HEK293 (cell line): ENCODE data around the gene NFIB.

Experiments used
- CTCF ChIA-PET: fragments of 350-600 bp; formaldehyde crosslinking; extraction: SDS; loops from one replicate; lab custom pipeline; 2021; ENCODE audit warnings: antibody characterized with exemption; lab: Yijun Ruan, JAX
- POLR2A ChIA-PET: fragments of 300-600 bp; formaldehyde crosslinking; extraction: SDS; loops from one replicate; lab custom pipeline; 2020; ENCODE audit warnings: antibody characterized with exemption, inconsistent platforms; lab: Yijun Ruan, JAX
- H3K27ac ChIP-seq: fragments of 200-500 bp; sonication (Bioruptor generic); 2 replicates; pipeline ENCODE4 v1.5.1; 2014; ENCODE audit warnings: low read depth, low read length, control low read depth, inconsistent platforms; ENCODE audit errors: extremely low read depth
- H3K36me3 ChIP-seq, 2 experiments: fragments of 200-500 bp in 1 of 2; sonication (Bioruptor generic) in 1 of 2; 1 replicate in 1 of 2; 2 replicates in 1 of 2; pipeline ENCODE4 v1.5.1; 2014 to 2017; ENCODE audit warnings: inconsistent platforms in 2 of 2, low read length in 2 of 2; ENCODE audit not compliant: control insufficient read depth in 2 of 2, insufficient read depth in 1 of 2
- H3K4me1 ChIP-seq: fragments of 200-500 bp; sonication (Bioruptor generic); 2 replicates; pipeline ENCODE4 v1.5.1; 2014; ENCODE audit warnings: mild to moderate bottlenecking, low read length, inconsistent platforms; ENCODE audit not compliant: control insufficient read depth, insufficient read depth
- H3K4me3 ChIP-seq: 2 replicates; pipeline ENCODE4 v1.5.1; 2011; ENCODE audit warnings: low read depth, mild to moderate bottlenecking, control low read depth, low read length, moderate library complexity
- H3K9me3 ChIP-seq: fragments of 200-500 bp; sonication (Bioruptor generic); 2 replicates; pipeline ENCODE4 v1.5.1; 2014; ENCODE audit warnings: low read depth, low read length, inconsistent platforms; ENCODE audit not compliant: control insufficient read depth, insufficient read depth
- BCL6B ChIP-seq: fragments of 450-650 bp; formaldehyde crosslinking; IDR thresholded peaks from 2 replicates; pipeline ENCODE4 v1.5.1; 2017; ENCODE audit warnings: missing biosample characterization, missing genetic modification characterization
- CTCF ChIP-seq: fragments of 450-650 bp; formaldehyde crosslinking; IDR thresholded peaks from 2 replicates; pipeline ENCODE4 v1.5.1; 2016; ENCODE audit warnings: missing biosample characterization, missing genetic modification characterization
- FEZF1 ChIP-seq: fragments of 450-650 bp; formaldehyde crosslinking; IDR thresholded peaks from 2 replicates; pipeline ENCODE4 v1.5.1; 2016; ENCODE audit warnings: missing biosample characterization, missing genetic modification characterization
- KLF9 ChIP-seq: fragments of 450-650 bp; formaldehyde crosslinking; IDR thresholded peaks from 2 replicates; pipeline ENCODE4 v1.5.1; 2016; ENCODE audit warnings: missing biosample characterization, missing genetic modification characterization, low read depth
- MZF1 ChIP-seq: fragments of 450-650 bp; formaldehyde crosslinking; IDR thresholded peaks from 2 replicates; pipeline ENCODE4 v1.5.1; 2017; ENCODE audit warnings: missing biosample characterization, missing genetic modification characterization, borderline replicate concordance
- OSR2 ChIP-seq: fragments of 450-650 bp; formaldehyde crosslinking; IDR thresholded peaks from 2 replicates; pipeline ENCODE4 v1.5.1; 2016; ENCODE audit warnings: missing biosample characterization, missing genetic modification characterization
- REPIN1 ChIP-seq: fragments of 450-650 bp; formaldehyde crosslinking; IDR thresholded peaks from 2 replicates; pipeline ENCODE4 v1.5.1; 2017; ENCODE audit warnings: missing biosample characterization, missing genetic modification characterization, low read depth
- SCRT2 ChIP-seq: fragments of 450-650 bp; formaldehyde crosslinking; IDR thresholded peaks from 2 replicates; pipeline ENCODE4 v1.5.1; 2016; ENCODE audit warnings: missing biosample characterization, missing genetic modification characterization
- ZFP37 ChIP-seq: fragments of 450-650 bp; formaldehyde crosslinking; IDR thresholded peaks from 2 replicates; pipeline ENCODE4 v1.5.1; 2016; ENCODE audit warnings: missing biosample characterization, missing genetic modification characterization
- ZNF121 ChIP-seq: fragments of 450-650 bp; formaldehyde crosslinking; IDR thresholded peaks from 2 replicates; pipeline ENCODE4 v1.5.1; 2016; ENCODE audit warnings: missing biosample characterization, missing genetic modification characterization
- ZNF132 ChIP-seq: fragments of 450-650 bp; formaldehyde crosslinking; IDR thresholded peaks from 2 replicates; pipeline ENCODE4 v1.5.1; 2017; ENCODE audit warnings: missing biosample characterization, missing genetic modification characterization, borderline replicate concordance
- ZNF138 ChIP-seq: fragments of 450-650 bp; formaldehyde crosslinking; IDR thresholded peaks from 2 replicates; pipeline ENCODE4 v1.5.1; 2016; ENCODE audit warnings: missing biosample characterization, missing genetic modification characterization, borderline replicate concordance
- ZNF146 ChIP-seq: fragments of 450-650 bp; formaldehyde crosslinking; IDR thresholded peaks from 2 replicates; pipeline ENCODE4 v1.5.1; 2016; ENCODE audit warnings: missing biosample characterization, missing genetic modification characterization
- ZNF184 ChIP-seq: fragments of 450-650 bp; IDR thresholded peaks from 2 replicates; pipeline ENCODE4 v1.5.1; 2018; ENCODE audit warnings: missing biosample characterization, mild to moderate bottlenecking, missing genetic modification characterization
- ZNF2 ChIP-seq: fragments of 450-650 bp; formaldehyde crosslinking; IDR thresholded peaks from 2 replicates; pipeline ENCODE4 v1.5.1; 2016; ENCODE audit warnings: missing biosample characterization, missing genetic modification characterization
- ZNF302 ChIP-seq: fragments of 450-650 bp; formaldehyde crosslinking; IDR thresholded peaks from 2 replicates; pipeline ENCODE4 v1.5.1; 2016; ENCODE audit warnings: missing biosample characterization, missing genetic modification characterization, low read depth
- ZNF324 ChIP-seq: fragments of 450-650 bp; formaldehyde crosslinking; IDR thresholded peaks from 2 replicates; pipeline ENCODE4 v1.5.1; 2016; ENCODE audit warnings: missing biosample characterization, missing genetic modification characterization
- ZNF423 ChIP-seq: fragments of 450-650 bp; formaldehyde crosslinking; IDR thresholded peaks from 2 replicates; pipeline ENCODE4 v1.5.1; 2016; ENCODE audit warnings: missing biosample characterization, missing genetic modification characterization
- ZNF548 ChIP-seq: fragments of 450-650 bp; formaldehyde crosslinking; IDR thresholded peaks from 2 replicates; pipeline ENCODE4 v1.5.1; 2016; ENCODE audit warnings: missing biosample characterization, missing genetic modification characterization
- ZNF549 ChIP-seq: fragments of 450-650 bp; IDR thresholded peaks from 2 replicates; pipeline ENCODE4 v1.5.1; 2018; ENCODE audit warnings: missing biosample characterization, missing genetic modification characterization, mild to moderate bottlenecking, inconsistent platforms, moderate library complexity
- ZNF558 ChIP-seq: fragments of 450-650 bp; formaldehyde crosslinking; IDR thresholded peaks from 2 replicates; pipeline ENCODE4 v1.5.1; 2016; ENCODE audit warnings: missing biosample characterization, missing genetic modification characterization
- ZNF623 ChIP-seq: fragments of 450-650 bp; formaldehyde crosslinking; IDR thresholded peaks from 2 replicates; pipeline ENCODE4 v1.5.1; 2016; ENCODE audit warnings: missing biosample characterization, missing genetic modification characterization
- ZNF645 ChIP-seq: fragments of 450-650 bp; formaldehyde crosslinking; IDR thresholded peaks from 2 replicates; pipeline ENCODE4; 2016; ENCODE audit warnings: missing biosample characterization, missing genetic modification characterization
- ZNF658 ChIP-seq: fragments of 450-650 bp; formaldehyde crosslinking; IDR thresholded peaks from 2 replicates; pipeline ENCODE4; 2016; ENCODE audit warnings: missing biosample characterization, missing genetic modification characterization
- TF ChIP-seq, protein P1 (sequence below): fragments of 450-650 bp; formaldehyde crosslinking; IDR thresholded peaks from 2 replicates; pipeline ENCODE4 v1.5.1; 2016; ENCODE audit warnings: missing biosample characterization, missing genetic modification characterization
- TF ChIP-seq, protein P2 (sequence below): fragments of 450-650 bp; formaldehyde crosslinking; conservative IDR thresholded peaks from 2 replicates; pipeline ENCODE4 v1.5.1; 2016; ENCODE audit warnings: low read depth, missing biosample characterization, missing genetic modification characterization
- TF ChIP-seq, protein P3 (sequence below): fragments of 450-650 bp; formaldehyde crosslinking; IDR thresholded peaks from 2 replicates; pipeline ENCODE4 v1.5.1; 2017; ENCODE audit warnings: missing biosample characterization, missing genetic modification characterization

NFIB gene

GRCh38 chr9:14140096-14140697 is 173.7 kb downstream of the NFIB start:
- Histone ChIP-seq H3K27ac (no peak overlapping the region), H3K4me1 (peaks cover 8% of the 10 kb centered on the region; the same call in 1 of the 2 replicates), H3K36me3 (no peaks in the 10 kb centered on the region), H3K4me3 (no peak overlapping the region), H3K9me3 (no peaks in the 10 kb centered on the region)
- ChIA-PET POLR2A (no interaction called here), CTCF (interaction anchor here (0.6 kb wide), 1 partner anchor 712 kb away, joined by 3 read pairs; no protein-coding TSS in a partner anchor)
- TF ChIP-seq ZNF549 (tag by site-specific recombination) = no peak
- TF ChIP-seq, protein P1, sequence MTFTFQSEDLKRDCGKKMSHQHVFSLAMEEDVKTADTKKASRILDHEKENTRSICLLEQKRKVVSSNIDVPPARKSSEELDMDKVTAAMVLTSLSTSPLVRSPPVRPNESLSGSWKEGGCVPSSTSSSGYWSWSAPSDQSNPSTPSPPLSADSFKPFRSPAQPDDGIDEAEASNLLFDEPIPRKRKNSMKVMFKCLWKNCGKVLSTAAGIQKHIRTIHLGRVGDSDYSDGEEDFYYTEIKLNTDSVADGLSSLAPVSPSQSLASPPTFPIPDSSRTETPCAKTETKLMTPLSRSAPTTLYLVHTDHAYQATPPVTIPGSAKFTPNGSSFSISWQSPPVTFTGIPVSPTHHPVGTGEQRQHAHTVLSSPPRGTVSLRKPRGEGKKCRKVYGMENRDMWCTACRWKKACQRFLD (tag by site-specific recombination) = no peak
- no peak for TF ChIP-seq SCRT2 (tag by site-specific recombination)
- no peak for TF ChIP-seq ZNF138 (tag by site-specific recombination)
- TF ChIP-seq ZNF2 = no peak
- TF ChIP-seq ZNF623 (tag by site-specific recombination) = no peak
- TF ChIP-seq ZNF645 (tag by site-specific recombination) = no peak
- no peak for TF ChIP-seq CTCF (tag by site-specific recombination)
- no peak for TF ChIP-seq ZNF184 (tag by site-specific recombination)
- no peak for TF ChIP-seq ZNF658
- no peak for TF ChIP-seq KLF9 (tag by site-specific recombination)
- no peak for TF ChIP-seq ZNF302
- no peak for TF ChIP-seq FEZF1 (tag by site-specific recombination)
- TF ChIP-seq OSR2 = no peak
- no peak for TF ChIP-seq ZNF132 (tag by site-specific recombination)
- no peak for TF ChIP-seq ZNF423 (tag by site-specific recombination)
- no peak for TF ChIP-seq REPIN1 (tag by site-specific recombination)
- TF ChIP-seq ZFP37 (tag by site-specific recombination) = no peak

GRCh38 chr9:14139287-14139686 is 174.7 kb downstream of the NFIB start:
- Histone ChIP-seq H3K4me1 (peaks cover 8% of the 10 kb centered on the region; the same call in 1 of the 2 replicates), H3K36me3 (no peaks in the 10 kb centered on the region), H3K4me3 (no peak overlapping the region), H3K9me3 (no peaks in the 10 kb centered on the region), H3K27ac (no peak overlapping the region)
- CTCF ChIA-PET = interaction anchor here (0.5 to 0.8 kb wide), 2 partner anchors 12 to 67 kb away, joined by 3 to 7 read pairs; no protein-coding TSS in a partner anchor
- POLR2A ChIA-PET = no interaction called here
- TF ChIP-seq, protein P2, sequence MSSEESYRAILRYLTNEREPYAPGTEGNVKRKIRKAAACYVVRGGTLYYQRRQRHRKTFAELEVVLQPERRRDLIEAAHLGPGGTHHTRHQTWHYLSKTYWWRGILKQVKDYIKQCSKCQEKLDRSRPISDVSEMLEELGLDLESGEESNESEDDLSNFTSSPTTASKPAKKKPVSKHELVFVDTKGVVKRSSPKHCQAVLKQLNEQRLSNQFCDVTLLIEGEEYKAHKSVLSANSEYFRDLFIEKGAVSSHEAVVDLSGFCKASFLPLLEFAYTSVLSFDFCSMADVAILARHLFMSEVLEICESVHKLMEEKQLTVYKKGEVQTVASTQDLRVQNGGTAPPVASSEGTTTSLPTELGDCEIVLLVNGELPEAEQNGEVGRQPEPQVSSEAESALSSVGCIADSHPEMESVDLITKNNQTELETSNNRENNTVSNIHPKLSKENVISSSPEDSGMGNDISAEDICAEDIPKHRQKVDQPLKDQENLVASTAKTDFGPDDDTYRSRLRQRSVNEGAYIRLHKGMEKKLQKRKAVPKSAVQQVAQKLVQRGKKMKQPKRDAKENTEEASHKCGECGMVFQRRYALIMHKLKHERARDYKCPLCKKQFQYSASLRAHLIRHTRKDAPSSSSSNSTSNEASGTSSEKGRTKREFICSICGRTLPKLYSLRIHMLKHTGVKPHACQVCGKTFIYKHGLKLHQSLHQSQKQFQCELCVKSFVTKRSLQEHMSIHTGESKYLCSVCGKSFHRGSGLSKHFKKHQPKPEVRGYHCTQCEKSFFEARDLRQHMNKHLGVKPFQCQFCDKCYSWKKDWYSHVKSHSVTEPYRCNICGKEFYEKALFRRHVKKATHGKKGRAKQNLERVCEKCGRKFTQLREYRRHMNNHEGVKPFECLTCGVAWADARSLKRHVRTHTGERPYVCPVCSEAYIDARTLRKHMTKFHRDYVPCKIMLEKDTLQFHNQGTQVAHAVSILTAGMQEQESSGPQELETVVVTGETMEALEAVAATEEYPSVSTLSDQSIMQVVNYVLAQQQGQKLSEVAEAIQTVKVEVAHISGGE (tag by site-specific recombination) = no peak
- TF ChIP-seq, protein P3, sequence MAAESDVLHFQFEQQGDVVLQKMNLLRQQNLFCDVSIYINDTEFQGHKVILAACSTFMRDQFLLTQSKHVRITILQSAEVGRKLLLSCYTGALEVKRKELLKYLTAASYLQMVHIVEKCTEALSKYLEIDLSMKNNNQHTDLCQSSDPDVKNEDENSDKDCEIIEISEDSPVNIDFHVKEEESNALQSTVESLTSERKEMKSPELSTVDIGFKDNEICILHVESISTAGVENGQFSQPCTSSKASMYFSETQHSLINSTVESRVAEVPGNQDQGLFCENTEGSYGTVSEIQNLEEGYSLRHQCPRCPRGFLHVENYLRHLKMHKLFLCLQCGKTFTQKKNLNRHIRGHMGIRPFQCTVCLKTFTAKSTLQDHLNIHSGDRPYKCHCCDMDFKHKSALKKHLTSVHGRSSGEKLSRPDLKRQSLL (tag by site-specific recombination) = no peak
- TF ChIP-seq ZNF121 (tag by site-specific recombination) (no peak), ZNF184 (tag by site-specific recombination) (no peak), MZF1 (tag by site-specific recombination) (no peak), ZNF324 (tag by site-specific recombination) (no peak), ZNF558 (tag by site-specific recombination) (no peak), BCL6B (tag by site-specific recombination) (no peak), ZNF146 (tag by site-specific recombination) (no peak), ZNF548 (no peak)
